Measurements from ENCODE around the gene TMEM115. TPM values are rescaled to one million over a fixed set of nuclear protein-coding genes. Genes with fewer than 3 reads are reported as not detected.

Gene TMEM115
- total and polyA plus RNA-seq, 2 of the 4 experiments (the other 2 are of a cell fraction), result 35.3 to 47.3 TPM

DNA sequence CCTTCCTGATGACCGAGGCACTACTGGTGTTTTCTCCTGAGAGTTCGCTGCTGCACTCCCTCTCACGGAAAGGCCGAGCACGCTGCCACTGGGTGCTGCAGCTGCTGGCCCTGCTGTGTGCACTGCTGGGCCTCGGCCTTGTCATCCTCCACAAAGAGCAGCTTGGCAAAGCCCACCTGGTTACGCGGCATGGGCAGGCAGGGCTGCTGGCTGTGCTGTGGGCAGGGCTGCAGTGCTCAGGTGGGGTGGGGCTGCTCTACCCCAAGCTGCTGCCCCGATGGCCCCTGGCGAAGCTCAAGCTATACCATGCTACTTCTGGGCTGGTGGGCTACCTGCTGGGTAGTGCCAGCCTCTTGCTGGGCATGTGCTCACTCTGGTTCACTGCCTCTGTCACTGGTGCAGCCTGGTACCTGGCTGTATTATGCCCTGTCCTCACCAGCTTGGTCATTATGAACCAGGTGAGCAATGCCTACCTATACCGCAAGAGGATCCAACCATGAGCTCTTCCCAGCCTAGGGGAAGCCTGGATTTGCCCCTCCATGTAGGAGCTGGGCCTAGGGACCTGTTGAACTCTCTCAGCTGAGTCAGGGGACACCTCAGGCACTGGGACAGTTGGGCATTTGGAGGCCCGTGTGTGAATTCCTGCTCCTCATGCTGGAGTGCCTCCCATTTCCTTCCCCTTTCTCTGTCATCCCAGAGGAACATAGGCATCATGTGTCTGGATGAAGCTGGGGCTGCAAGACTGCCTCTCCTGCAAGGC, 5.9 kb downstream of the TMEM115 start:
- H4K20me1 ChIP-seq (ENCODE audit: insufficient read depth, low read length), result peaks cover 48% of the 10 kb centered on the region
- H3K9ac ChIP-seq (ENCODE audit: low read depth, low read length), result no peak overlapping the region
- H3K9me3 ChIP-seq (ENCODE audit: control insufficient read depth, insufficient read depth, low read length), result no peaks in the 10 kb centered on the region
- H2BK5ac ChIP-seq (ENCODE audit: low read depth, low read length, poor library complexity, severe bottlenecking), result no peak overlapping the region
- no peak overlapping the region for H3K23ac ChIP-seq (ENCODE audit: low read depth, low read length)
- DNase-seq (no peak), ATAC-seq (ENCODE audit: low read depth) (no peak)
- H3K36me3 ChIP-seq (ENCODE audit: control insufficient read depth, insufficient read depth, low read length), result peaks cover 47% of the 10 kb centered on the region
- no peak overlapping the region for H3K4me2 ChIP-seq (ENCODE audit: low read depth, low read length)
- BruUV-seq (replicated peaks), result no TSS peak
- TF ChIP-seq, protein P1, sequence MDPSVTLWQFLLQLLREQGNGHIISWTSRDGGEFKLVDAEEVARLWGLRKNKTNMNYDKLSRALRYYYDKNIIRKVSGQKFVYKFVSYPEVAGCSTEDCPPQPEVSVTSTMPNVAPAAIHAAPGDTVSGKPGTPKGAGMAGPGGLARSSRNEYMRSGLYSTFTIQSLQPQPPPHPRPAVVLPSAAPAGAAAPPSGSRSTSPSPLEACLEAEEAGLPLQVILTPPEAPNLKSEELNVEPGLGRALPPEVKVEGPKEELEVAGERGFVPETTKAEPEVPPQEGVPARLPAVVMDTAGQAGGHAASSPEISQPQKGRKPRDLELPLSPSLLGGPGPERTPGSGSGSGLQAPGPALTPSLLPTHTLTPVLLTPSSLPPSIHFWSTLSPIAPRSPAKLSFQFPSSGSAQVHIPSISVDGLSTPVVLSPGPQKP (IDR thresholded peaks at IDR 0.05; ENCODE audit: borderline replicate concordance, low read depth, low read length), result no peak
- TF ChIP-seq MAZ (IDR thresholded peaks at IDR 0.05; ENCODE audit: borderline replicate concordance, low read depth, low read length) (no peak), SMC3 (IDR thresholded peaks at IDR 0.05; ENCODE audit: low read depth, low read length) (no peak), FOS (IDR thresholded peaks at IDR 0.05; ENCODE audit: low read depth, low read length) (no peak), RFX5 (IDR thresholded peaks at IDR 0.05; ENCODE audit: low read depth, low read length) (no peak), BHLHE40 (IDR thresholded peaks at IDR 0.05; ENCODE audit: low read depth, low read length) (no peak), MXI1 (IDR thresholded peaks at IDR 0.05; ENCODE audit: borderline replicate concordance, low read depth, low read length) (no peak), CHD1 (IDR thresholded peaks at IDR 0.05; ENCODE audit: low read depth, low read length) (no peak), CEBPB (IDR thresholded peaks at IDR 0.05; ENCODE audit: low read depth, low read length) (no peak)
- TF ChIP-seq, protein P2, sequence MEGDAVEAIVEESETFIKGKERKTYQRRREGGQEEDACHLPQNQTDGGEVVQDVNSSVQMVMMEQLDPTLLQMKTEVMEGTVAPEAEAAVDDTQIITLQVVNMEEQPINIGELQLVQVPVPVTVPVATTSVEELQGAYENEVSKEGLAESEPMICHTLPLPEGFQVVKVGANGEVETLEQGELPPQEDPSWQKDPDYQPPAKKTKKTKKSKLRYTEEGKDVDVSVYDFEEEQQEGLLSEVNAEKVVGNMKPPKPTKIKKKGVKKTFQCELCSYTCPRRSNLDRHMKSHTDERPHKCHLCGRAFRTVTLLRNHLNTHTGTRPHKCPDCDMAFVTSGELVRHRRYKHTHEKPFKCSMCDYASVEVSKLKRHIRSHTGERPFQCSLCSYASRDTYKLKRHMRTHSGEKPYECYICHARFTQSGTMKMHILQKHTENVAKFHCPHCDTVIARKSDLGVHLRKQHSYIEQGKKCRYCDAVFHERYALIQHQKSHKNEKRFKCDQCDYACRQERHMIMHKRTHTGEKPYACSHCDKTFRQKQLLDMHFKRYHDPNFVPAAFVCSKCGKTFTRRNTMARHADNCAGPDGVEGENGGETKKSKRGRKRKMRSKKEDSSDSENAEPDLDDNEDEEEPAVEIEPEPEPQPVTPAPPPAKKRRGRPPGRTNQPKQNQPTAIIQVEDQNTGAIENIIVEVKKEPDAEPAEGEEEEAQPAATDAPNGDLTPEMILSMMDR (conservative IDR thresholded peaks at IDR 0.05; ENCODE audit: low read depth, low read length), result no peak
- TF ChIP-seq, protein P3, sequence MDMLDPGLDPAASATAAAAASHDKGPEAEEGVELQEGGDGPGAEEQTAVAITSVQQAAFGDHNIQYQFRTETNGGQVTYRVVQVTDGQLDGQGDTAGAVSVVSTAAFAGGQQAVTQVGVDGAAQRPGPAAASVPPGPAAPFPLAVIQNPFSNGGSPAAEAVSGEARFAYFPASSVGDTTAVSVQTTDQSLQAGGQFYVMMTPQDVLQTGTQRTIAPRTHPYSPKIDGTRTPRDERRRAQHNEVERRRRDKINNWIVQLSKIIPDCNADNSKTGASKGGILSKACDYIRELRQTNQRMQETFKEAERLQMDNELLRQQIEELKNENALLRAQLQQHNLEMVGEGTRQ (IDR thresholded peaks at IDR 0.05; ENCODE audit: low read depth, low read length), result no peak
- no peak overlapping the region for H3K14ac ChIP-seq (replicated peaks; ENCODE audit: low read depth, low read length)
- in situ Hi-C loops (cut with MboI; ENCODE audit: low sequenced_read_pairs), result no loop called here
- H3K4ac ChIP-seq (ENCODE audit: low read depth, low read length), result no peak overlapping the region
- no peaks in the 10 kb centered on the region for H3K27me3 ChIP-seq (ENCODE audit: control insufficient read depth, insufficient read depth, low read length)
- dilution Hi-C loops (cut with HindIII; ENCODE audit: low sequenced_read_pairs, unreplicated experiment), result no loop called here
- H2BK20ac ChIP-seq (ENCODE audit: low read depth, low read length), result no peak overlapping the region
- no peak overlapping the region for H2BK120ac ChIP-seq (ENCODE audit: low read depth, low read length)
- peaks cover 23 to 75% of the 10 kb centered on the region in 2 experiments for H3K79me1 ChIP-seq (ENCODE audit: low read depth in 1 of 2, low read length in 2 of 2)
- no peak overlapping the region for H2AK5ac ChIP-seq (ENCODE audit: low read depth, low read length)
- H2AK9ac ChIP-seq (replicated peaks; ENCODE audit: low read depth, low read length, poor library complexity), result no peak overlapping the region
- H4K8ac ChIP-seq (ENCODE audit: low read depth in 2 of 2, low read length in 2 of 2), result no peak overlapping the region
- H3K4me3 ChIP-seq (ENCODE audit: insufficient read depth, low read depth, low read length), result no peak overlapping the region
- no peak overlapping the region for H2BK15ac ChIP-seq (ENCODE audit: low read depth, low read length)
- POLR2A ChIA-PET (ENCODE audit: unreplicated experiment), result interaction anchor here (1.0 kb wide), 1 partner anchor 16 kb away, joined by 3 read pairs; no protein-coding TSS in a partner anchor
- peaks cover 17% of the 10 kb centered on the region; the same call in 1 of the 2 replicates for H3K9me1 ChIP-seq (ENCODE audit: insufficient read depth, low read length)
- 92% methylated on average over 11 of the region's 12 CpGs; no CpG with 5 or more reads in 1 of the 2 experiments for WGBS, 2 experiments (ENCODE audit: extremely low coverage in 2 of 2, insufficient read length in 1 of 2)
- H3K56ac ChIP-seq (ENCODE audit: extremely low read depth, insufficient read depth, low read length), result no peak overlapping the region
- H3K4me1 ChIP-seq (ENCODE audit: control insufficient read depth, insufficient read depth, low read length), result peaks cover 35% of the 10 kb centered on the region
- intact Hi-C loops (cut with micrococcal nuclease), result no loop called here
- H3K18ac ChIP-seq (ENCODE audit: low read depth, low read length), result no peak overlapping the region
- no peak overlapping the region for H4K5ac ChIP-seq (ENCODE audit: low read depth, low read length)
- H4K91ac ChIP-seq (ENCODE audit: insufficient read depth, low read depth, low read length), result no peak overlapping the region
- H2AFZ ChIP-seq (replicated peaks; ENCODE audit: low read length, poor library complexity), result no peak overlapping the region
- H3K27ac ChIP-seq (ENCODE audit: insufficient read depth, low read length), result no peak overlapping the region
- CTCF ChIA-PET, result interaction anchor here (0.8 kb wide), 1 partner anchor 8 kb away, joined by 3 read pairs; no protein-coding TSS in a partner anchor
